Stimulated activated naive CD8-positive, alpha-beta T cell treated with anti-CD3 and anti-CD28 coated beads, Interleukin-15, Interleukin-2, amounts not matched to agents 100 U/mL and 50 U/mL, for 24 hours (primary cell): ENCODE data around the gene DNAH9.

Experiments used
- ATAC-seq: fragments of 150-1000 bp; cut with Tn5 transposase; one replicate; pipeline ENCODE4 v1.10.0; 2021
- DNase-seq: peaks from one replicate; pipeline ENCODE4 v3.0.0; 2021

The DNAH9 gene

DNA sequence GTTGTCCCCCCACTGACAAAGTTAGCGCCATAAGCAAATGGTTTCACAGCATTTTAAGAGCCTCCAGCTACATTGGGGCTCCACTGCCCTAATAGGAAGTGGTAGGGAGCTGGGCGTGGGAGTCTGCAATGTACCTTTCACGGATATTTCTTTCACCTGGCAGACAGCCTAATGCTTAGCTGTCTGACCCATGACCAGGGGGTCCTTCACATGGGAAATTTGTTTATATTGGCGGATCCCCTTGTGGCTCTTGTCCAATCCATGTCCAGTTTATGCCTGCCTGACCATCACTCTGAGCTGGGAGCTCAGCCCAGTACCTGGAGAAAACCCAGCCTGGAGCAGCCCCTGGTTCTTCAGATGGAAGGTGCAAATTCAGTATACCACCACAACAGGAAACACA, 254.0 kb downstream of the DNAH9 start:
- DNase-seq (no peak), ATAC-seq (no peak)

DNA sequence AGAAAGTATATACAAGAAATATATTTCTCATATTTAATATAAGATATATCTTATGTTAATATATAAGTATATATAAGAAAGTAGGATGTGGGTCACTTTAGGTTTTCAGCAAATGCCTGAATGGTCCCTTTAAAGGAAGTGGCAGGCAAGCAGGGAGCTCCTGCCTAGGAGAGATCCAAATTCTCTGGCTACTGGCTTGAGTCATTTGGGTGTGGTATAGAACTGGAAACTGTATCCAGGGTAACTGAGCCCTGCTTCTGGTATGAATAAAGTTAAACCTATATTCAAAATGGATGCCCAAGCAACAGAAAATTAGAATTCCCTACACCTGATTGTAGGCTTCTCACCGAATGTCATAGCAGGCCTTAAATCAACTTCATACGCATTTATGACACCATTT, 254.6 kb downstream of the DNAH9 start:
- ATAC-seq (no peak), DNase-seq (no peak)

DNA sequence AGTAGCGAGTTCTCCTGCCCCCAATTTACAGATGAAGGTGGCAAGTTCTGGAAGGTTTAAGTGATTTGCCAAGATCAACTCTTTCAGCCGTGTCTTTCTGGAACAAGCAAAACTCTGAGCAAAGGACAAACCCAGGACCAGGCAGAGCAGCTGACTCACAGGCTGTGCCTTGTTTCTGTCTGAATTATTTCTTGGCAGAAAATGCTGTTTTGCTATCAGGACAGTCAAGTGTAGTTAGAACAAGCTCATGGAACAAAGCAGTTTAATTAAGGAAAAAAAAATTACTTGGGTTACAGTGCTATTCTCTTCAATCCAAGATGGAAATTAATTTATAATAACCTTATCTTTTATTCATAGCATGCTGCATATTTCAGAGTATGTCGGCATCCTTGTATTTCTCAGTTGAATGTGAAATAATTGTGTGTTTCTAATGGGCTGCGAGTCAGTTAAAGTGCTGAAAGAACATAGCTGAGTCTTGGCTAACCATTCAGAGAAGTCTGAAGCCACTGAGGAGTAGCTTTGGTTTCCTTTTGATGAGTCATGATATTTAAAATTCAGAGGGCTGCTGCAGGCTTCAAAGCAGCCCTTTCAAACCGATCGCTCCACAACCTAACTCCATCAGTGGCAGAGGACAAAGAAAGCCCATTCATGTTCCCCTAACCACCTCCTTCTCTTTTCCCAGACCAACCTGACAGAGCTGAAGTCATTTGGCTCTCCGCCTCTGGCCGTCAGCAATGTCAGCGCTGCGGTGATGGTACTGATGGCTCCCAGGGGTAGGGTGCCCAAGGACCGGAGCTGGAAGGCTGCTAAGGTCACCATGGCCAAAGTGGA, 255.3 kb downstream of the DNAH9 start:
- DNase-seq (no peak), ATAC-seq (no peak)

DNA sequence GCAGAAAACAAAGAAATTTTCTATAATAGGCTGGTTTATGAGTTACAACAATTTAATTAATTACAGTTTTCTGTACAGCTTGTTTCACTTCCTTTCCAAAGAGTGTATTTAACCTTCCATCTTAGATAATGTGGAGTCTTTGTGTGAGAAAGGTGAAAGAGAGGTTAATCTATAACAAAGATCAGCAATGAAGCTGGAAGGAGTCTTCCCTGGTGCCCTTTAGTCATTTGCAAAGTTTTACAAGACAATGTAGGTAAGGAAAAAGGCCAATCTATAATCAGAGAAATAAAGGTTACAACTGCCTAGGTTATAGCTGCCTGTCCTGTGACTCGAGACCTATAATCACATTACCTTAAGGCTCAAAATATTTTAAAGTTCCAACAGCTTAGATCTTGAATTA, 257.0 kb downstream of the DNAH9 start:
- ATAC-seq: no peak
- DNase-seq: no peak

DNA sequence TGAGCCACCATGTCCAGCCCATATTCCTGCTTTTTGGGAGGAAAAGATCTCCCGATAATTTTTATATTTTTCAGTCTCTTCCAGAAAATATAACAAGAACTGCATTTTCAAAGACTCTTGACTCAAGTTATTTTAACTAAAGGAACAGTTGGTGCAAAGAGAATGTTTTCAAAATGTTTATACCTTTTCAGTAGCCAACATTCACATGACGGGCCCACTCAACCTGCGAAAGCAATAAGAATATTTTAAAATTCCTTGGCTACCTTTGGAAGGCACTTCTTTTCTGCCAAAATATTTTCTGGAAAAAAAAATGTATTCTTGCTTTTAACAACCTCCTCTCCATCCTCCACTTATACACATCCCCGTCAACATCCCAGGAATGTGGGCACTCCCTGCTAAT, 258.7 kb downstream of the DNAH9 start:
- DNase-seq (no peak), ATAC-seq (no peak)

DNA sequence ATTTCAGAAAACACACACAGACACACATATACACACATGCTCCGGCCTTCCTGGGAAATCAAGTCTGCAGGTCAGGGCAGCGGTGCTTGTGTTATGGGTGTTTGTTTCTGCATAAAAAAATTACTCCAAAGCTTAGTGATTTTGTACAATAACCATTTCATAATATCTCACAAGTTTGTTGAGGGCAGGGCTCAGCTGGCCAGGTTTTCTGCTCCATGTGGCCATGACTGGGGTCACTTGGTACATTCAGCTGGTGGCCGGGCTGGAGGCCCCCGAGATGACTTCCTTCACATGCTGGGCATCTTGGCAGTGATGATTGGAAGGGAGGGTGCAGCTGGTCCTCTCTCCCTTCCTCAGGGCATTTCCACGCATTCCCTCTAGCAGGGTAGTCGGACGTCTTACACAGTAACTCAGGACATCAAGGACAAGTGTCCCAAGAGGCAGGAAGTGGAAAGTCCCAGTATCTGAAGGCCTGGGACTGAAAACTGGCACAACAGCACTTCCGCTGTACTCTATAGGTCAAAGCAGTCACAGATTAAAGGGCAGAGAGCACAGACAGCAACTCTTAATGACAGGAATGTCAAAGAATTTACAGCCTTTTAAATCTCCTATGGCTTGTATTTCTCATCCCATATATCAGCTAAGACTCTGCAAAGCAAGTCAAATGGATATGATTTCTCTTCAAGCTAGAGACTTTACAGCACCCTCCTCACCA, 271.6 kb downstream of the DNAH9 start:
- no peak for DNase-seq
- no peak for ATAC-seq

DNA sequence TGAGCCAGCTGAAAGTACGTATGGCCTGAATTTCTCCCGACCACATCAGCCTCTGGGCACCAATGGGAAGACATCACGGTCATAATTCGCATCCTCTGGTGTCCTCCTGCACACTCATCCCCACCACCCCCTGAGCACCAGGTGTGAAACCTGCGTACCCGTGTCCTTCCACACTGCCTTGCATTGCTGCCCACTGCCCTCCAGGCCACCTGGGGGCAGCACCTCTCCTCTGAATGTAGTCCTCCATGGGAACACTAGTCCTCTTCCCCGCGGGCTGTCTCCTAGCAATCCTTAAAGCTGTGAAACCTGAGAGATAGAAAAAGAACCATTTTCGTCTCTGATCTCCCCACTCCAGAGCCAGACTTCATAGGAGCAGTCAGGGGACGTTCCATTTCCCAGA, 273.5 kb downstream of the DNAH9 start:
- ATAC-seq (no peak), DNase-seq (no peak)

DNA sequence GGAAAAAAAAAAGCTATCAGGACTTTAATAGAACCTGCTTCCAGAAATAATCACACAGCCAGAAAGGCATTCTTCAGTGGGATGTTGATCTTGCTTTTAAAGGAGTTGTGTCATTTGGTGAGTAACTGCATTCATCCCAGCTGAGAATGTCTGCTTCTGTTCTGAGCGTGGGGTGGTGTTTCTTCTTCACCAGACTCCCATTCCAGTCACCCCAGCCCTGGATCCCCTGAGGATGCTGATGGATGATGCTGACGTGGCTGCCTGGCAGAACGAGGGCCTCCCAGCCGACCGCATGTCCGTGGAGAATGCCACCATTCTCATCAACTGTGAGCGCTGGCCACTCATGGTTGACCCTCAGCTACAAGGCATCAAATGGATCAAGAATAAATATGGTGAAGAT, 276.5 kb downstream of the DNAH9 start:
- ATAC-seq (no peak), DNase-seq (no peak)

DNA sequence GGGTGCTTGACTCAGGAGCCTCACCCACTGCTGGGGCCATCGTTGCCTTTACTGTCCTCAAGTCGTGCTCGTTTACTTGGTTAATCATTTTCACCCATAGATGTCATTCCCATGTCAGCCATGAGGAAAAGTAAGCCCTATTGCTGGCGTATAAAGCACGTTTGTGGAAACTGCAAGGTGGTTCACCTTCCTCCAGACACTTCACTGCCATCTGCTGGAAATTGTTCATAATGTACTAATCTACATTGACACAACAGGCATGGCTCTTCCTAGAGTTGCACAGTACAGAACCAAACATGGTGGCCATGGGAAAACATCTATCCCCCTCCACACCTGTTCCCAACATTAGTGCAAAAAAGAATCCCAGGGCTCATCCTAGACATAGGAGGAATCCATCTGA, 282.4 kb downstream of the DNAH9 start:
- ATAC-seq: no peak
- DNase-seq: no peak

DNA sequence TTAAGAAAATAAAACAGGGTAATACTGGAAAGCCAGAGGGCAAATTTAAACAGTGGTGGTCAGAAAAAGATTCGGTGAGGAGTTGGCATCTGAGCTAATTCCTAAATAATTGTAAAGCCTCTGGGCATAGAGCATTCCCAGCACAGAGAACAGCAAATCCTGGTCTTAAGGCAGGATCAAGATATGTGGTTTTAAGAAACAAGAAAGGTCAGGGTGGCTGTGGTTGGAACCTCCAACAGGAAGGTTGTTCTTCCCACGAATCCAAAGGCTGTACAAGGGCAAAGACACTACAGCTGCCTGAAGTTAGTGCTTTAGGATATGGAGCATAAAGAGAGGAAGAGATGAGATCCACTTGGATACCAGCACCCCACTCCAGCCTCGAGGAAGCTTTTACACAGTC, 284.4 kb downstream of the DNAH9 start:
- DNase-seq (no peak), ATAC-seq (no peak)

DNA sequence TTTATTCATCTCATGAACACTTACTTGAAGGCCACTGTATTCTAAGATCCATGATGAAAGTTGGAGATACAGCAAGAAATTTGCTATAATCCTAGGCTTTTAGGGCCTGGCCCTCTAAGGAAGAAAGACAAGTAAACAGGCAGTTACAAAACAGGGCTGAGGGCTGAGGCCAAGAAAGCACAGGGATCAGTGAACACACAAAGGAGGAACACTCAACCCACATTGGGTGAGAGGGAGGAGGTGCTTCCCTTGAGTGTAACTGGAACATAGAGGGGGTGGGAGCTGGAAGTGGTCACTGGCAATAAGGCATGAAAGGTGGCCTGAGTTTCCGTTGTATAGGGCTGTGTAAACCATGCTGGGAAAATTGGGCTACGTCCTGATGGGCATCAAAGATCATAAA, 286.8 kb downstream of the DNAH9 start:
- DNase-seq: no peak
- no peak for ATAC-seq

DNA sequence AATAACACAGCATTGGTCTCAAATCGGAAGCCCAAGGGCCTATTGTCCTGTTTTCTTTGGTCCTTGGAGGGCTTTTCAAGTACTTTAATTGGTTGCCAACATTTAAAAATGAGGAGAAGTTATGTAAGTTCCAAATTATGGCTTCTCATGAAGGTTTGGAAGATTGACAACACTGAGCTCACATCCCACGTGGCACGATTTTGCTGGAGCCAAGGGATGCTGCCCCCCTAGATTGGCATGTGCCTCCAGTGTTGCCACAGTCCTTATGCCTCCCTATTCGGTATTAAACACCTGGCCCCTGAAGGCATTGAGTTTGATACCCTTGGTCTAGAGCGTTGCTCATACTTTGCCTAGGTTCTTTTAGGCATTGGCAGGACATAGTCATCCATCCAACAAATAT, 291.0 kb downstream of the DNAH9 start:
- DNase-seq (no peak), ATAC-seq (no peak)

DNA sequence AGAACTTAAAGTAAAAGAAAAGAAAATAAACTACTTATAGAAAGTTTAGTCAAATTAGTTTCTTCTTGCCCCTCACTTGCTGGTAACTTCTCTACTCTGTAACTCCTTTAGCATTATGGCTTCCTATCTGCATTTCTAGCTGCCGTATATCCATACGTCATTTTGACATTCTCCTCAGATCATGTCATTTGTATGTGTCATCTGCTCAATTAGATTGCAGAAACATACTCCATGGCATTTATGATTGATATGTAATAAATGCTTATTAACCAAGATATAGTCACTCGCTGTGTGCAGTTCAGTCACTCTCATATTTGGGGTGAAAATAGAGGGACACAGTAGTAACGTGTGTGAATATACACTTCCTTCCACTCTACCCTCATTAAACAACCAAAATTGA, 295.6 kb downstream of the DNAH9 start:
- DNase-seq (no peak), ATAC-seq (no peak)

DNA sequence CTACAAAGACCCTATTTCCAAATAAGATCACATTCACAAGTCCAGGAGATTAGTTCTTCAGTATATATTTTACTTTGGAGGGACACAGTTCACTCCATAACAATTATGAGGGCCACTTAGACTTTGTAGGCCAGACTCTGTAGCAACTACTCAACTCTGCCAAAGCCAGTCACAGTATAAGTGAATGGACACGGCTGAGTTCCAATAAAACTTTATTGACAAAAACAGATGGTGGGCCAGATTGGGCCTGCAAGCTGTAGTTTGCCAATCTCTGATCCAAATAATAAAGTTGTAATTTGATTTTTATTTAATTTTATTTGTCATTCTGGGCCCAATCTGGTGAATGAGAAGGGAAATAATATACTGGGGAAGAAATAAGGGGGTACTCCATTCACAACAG, 297.9 kb downstream of the DNAH9 start:
- no peak for ATAC-seq
- no peak for DNase-seq

DNA sequence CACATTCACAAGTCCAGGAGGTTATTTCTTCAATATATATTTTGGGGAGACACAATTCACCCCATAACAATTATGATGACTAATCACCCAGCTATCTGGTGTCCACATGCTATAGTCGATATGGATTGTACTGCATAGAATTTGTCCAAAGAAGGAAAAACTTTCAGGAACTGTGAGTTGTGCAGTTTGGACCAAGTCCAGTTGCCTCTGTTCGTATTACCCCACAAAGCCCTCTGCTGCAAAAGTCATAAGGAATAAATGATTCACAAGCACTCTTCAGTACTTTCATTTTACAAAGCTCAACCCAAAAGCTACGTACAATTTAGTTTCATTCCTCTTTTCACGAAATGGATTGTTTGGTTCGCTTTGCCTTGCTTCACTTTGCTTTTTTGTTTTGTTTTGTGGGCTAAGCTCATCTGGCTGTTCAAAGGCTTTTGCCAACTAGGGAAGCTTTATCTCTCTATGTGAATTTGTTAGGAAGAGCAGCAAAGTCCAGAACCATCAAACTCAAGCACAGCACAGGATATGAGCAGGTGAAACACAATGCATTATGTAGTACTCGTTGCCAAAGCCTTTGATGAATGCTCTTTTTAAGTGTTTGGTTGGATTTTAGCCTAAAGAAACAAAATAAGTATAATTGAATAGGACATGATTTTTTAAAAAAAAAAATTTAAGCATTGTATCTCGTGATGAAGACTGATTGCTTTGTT, 300.4 kb downstream of the DNAH9 start:
- ATAC-seq (no peak), DNase-seq (no peak)

DNA sequence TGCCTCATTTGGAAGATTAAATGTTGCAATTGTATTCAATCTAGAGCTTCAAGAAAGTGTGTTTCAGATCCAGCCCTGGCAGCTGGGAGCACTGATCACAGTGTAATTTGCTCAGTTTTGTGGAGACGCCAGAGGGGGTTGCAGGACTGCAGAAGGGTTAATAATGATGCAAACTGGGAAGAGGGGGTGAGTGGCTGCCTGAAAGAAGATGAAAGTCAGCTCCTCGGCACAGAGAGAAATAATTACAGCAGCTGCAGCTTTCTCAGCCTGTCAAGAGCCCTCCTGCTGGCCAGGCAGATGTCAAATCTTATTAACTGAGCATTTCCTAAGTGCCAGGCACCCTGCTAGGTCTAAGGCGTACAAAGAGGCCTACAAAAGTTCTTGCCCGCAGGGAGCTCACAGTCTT, 301.3 kb downstream of the DNAH9 start:
- ATAC-seq (no peak), DNase-seq (no peak)

DNA sequence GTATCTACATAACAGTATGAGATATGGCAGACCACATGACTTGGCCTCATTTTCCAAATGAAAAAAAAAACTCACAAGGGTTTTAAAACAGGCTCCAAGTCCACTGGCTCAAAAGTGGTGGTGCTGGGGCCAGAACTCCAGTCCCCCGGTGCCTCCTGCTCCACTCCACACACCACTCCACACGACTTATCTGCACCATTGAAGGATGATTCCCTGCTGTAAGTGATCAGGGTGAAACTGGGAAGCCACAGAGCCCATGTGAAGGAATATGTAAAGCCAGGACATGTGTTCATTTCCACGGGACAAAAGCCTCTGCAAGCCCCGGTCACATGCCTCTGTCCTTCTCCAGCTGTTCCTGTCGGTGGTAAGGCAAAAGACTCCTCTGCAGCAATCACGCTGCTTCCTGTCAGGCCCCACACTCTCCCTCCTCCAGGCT, 301.8 kb downstream of the DNAH9 start:
- DNase-seq (no peak), ATAC-seq (no peak)

DNA sequence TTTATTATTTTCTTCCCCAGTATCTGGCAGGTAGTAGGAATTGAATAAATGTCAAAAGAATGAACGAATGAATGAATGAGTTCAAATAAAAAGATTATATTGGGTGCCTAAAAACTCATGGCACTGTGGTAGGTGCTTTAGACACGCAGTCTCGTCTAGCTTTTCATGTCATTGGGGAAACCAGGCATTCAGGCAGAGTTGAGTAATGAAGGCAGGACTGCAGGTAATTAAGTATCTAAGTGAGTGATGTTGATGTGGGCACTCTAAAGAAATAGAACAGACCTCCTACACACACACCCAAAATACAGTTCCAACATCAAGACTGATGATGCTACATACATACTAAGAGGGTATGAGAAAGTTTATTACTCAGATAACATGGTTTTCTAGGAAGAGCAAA, 302.4 kb downstream of the DNAH9 start:
- ATAC-seq: no peak

DNA sequence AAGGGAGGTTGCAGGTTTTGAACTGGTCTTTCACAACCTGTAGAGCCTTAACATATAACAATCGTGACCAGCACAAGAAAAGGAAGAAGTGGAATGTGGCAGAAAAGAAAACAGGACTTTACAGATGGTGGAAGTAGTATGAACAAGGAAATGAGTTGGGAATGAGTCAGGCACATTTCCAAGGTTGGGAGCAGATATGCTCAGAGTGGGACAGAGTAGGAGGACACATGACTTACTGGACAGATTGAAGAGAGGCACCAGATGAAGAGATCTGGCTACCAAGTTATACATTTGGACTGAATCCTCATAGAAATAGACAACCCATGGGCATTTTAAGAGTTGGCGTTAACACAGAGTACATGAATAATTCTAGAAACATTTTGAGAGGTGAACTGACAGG, 303.7 kb downstream of the DNAH9 start:
- DNase-seq: no peak

More for the DNA sequence above, 302.4 kb downstream of the DNAH9 start:
- no peak for DNase-seq

DNA sequence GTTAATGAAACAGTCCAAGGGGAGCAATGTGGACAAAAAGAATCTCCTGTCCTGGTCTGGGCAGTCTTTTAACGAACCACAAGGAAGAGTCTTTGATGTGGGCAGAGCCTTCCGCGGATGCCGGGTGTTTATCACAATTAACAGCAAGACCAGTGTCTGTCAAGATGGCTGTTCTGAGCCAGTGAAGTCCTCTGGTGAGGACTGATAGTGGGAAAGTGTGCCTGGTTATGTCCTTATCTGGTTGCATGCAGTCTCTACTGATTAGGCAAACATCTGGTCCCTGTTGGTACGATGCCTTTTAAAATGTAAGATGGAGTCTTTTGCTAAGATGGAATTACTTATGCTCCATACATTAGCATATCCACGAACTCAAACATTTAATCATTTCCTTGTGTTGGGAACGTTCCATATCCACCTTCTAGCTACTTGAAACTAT, 310.5 kb downstream of the DNAH9 start:
- ATAC-seq (no peak), DNase-seq (no peak)

More for the DNA sequence above, 303.7 kb downstream of the DNAH9 start:
- ATAC-seq: no peak

DNA sequence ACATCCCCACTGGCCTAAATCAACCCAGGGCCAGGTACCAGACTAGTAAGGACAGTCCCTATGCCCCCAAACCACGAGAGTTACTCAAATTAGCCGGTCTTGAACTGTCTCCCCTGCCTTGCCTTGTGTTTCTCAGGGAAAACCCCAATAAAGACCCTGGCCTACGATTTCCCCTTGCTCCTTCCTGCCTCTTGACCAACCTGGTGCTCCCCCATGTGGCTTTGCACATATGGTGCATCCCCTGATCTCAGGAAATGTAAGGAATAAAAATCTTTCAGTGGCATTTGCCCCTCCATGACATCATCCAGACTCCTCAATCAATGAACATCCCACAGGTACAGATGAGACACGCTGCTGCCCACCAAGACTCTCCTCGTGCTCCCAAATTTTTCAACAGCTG, 311.1 kb downstream of the DNAH9 start:
- ATAC-seq: no peak
- DNase-seq: no peak

DNA sequence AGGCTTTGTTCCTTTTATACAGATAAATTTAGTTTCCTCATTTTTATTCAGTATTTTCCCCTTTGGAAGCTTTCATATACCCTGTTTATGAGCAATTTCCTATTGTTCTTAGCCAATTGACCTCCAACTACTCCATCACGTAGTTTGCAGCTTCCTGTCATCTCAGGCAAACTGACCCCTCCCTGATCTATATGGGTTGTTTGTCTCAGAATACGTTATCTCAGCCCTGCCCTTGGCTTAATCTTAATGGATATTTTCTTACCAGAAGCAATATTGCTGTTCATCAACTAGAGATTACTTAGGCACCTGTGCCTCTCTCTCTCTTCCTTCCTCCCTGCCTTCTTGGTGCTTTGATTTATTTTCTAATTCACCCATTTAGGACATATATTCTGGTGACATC, 317.8 kb downstream of the DNAH9 start:
- no peak for ATAC-seq

DNA sequence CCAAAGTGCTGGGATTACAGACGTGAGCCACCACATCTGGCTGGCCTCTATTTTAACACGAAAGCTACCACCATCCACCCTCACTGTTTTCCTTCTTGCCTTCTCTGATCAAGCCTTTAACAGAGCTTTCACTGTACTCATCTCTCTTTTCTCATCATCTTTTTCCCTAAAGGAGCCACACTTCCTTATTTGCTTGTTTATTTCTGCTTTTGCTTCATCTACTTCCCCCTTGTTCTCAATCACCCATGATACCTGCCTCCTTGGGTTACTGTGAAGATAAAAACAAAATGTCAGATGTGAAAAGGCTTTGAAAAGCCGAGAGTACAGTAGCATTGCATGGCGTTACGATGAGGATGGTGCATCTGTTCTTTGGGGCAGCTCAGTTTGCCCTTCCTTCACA, 319.1 kb downstream of the DNAH9 start:
- ATAC-seq: no peak
- no peak for DNase-seq

More for the DNA sequence above, 317.8 kb downstream of the DNAH9 start:
- DNase-seq: no peak
